Right lung (tissue), 5 donors: ENCODE results near the gene EDEM3. TPM values are rescaled to one million over a fixed set of nuclear protein-coding genes. Genes with fewer than 3 reads are reported as not detected.

Source experiments
- DNase-seq, 2 donors: peaks; one replicate each; pipeline ENCODE4 v3.0.0-alpha.2; 2013
- polyA plus RNA-seq, 5 donors: library from polyadenylated mRNA; unstranded; fragments of 120-200 nt; gene quantifications; one replicate each; pipeline versions ENCODE4 v1.2.1 to v1.2.3, GENCODE V29; 2013; ENCODE audit warnings: inconsistent platforms in 1 of 5, low replicate concordance in 1 of 5; ENCODE audit not compliant: insufficient read length in 5 of 5, insufficient read depth in 1 of 5

The EDEM3 gene
- polyA plus RNA-seq, 5 donors, result 24.8 to 37.6 (median 33.8) TPM

GRCh38 chr1:184745110-184745509 is 9.5 kb downstream of the EDEM3 start:
- DNase-seq, result no peak

- no peak for DNase-seq
Observed at GRCh38 chr1:184743062-184743756, 11.4 kb downstream of the EDEM3 start.

- no peak for DNase-seq
Observed at GRCh38 chr1:184740344-184740743, 14.3 kb downstream of the EDEM3 start.

- DNase-seq, result no peak
Observed at GRCh38 chr1:184739796-184740195, 14.9 kb downstream of the EDEM3 start.

- DNase-seq, result no peak
Observed at GRCh38 chr1:184739070-184739469, 15.6 kb downstream of the EDEM3 start.

GRCh38 chr1:184734980-184735379 is 19.7 kb downstream of the EDEM3 start:
- no peak for DNase-seq

- no peak for DNase-seq
Observed at GRCh38 chr1:184724843-184725242, 29.8 kb downstream of the EDEM3 start.

- DNase-seq, result no peak
Observed at GRCh38 chr1:184716158-184716557, 38.5 kb downstream of the EDEM3 start.

- DNase-seq, result no peak
Observed at GRCh38 chr1:184709418-184709817, 45.2 kb downstream of the EDEM3 start.

GRCh38 chr1:184708084-184708676 is 46.5 kb downstream of the EDEM3 start:
- DNase-seq, result no peak

- DNase-seq, result no peak
Observed at GRCh38 chr1:184705271-184705670, 49.4 kb downstream of the EDEM3 start.

GRCh38 chr1:184701816-184702215 is 52.8 kb downstream of the EDEM3 start:
- DNase-seq, result no peak

- DNase-seq, result no peak
Observed at GRCh38 chr1:184698969-184699368, 55.7 kb downstream of the EDEM3 start.

- no peak for DNase-seq
Observed at GRCh38 chr1:184698016-184698415, 56.6 kb downstream of the EDEM3 start.

- no peak for DNase-seq
Observed at GRCh38 chr1:184696403-184696802, 58.3 kb downstream of the EDEM3 start.

- DNase-seq, result no peak
Observed at GRCh38 chr1:184695023-184695422, 59.6 kb downstream of the EDEM3 start.

GRCh38 chr1:184693011-184693410 is 61.6 kb downstream of the EDEM3 start:
- no peak for DNase-seq

GRCh38 chr1:184691719-184692324 is 62.8 kb downstream of the EDEM3 start:
- peak; percentile 33 to 46 for DNase-seq

- DNase-seq, result no peak
Observed at GRCh38 chr1:184686540-184686939, 68.1 kb downstream of the EDEM3 start.

GRCh38 chr1:184685116-184685515 is 69.5 kb downstream of the EDEM3 start:
- no peak for DNase-seq

GRCh38 chr1:184684285-184685074 is 70.2 kb downstream of the EDEM3 start:
- DNase-seq, result no peak

GRCh38 chr1:184682956-184683355 is 71.7 kb downstream of the EDEM3 start:
- no peak for DNase-seq
